H7 (cell line): ENCODE results near the gene ETF1. TPM values are rescaled to one million over a fixed set of nuclear protein-coding genes. Genes with fewer than 3 reads are reported as not detected.

ENCODE experiments used
- DNase-seq: peaks from one replicate; pipeline ENCODE4 v3.0.0; 2012
- H3K27me3 ChIP-seq: 2 replicates; pipeline ENCODE4 v1.6.0; 2011; ENCODE audit warnings: mild to moderate bottlenecking, low read length; ENCODE audit not compliant: control insufficient read depth, insufficient read depth
- H3K36me3 ChIP-seq: replicated peaks from 2 replicates; pipeline ENCODE4 v1.5.1; 2011; ENCODE audit warnings: low read length; ENCODE audit not compliant: control insufficient read depth, insufficient read depth
- H3K4me3 ChIP-seq: 2 replicates; pipeline ENCODE4 v1.5.1; 2011; ENCODE audit warnings: low read depth, mild to moderate bottlenecking, control low read depth, low read length, moderate library complexity; ENCODE audit not compliant: insufficient read depth
- total RNA-seq: library from RNA; depleted of rRNA; stranded (reverse); fragments of >200 nt; shearing (Covaris generic); gene quantifications from 2 replicates; pipeline ENCODE4 v1.2.3, GENCODE V29; 2014; rRNA removed

ETF1 gene
- total RNA-seq = 103 and 113 TPM in 2 replicates

DNA sequence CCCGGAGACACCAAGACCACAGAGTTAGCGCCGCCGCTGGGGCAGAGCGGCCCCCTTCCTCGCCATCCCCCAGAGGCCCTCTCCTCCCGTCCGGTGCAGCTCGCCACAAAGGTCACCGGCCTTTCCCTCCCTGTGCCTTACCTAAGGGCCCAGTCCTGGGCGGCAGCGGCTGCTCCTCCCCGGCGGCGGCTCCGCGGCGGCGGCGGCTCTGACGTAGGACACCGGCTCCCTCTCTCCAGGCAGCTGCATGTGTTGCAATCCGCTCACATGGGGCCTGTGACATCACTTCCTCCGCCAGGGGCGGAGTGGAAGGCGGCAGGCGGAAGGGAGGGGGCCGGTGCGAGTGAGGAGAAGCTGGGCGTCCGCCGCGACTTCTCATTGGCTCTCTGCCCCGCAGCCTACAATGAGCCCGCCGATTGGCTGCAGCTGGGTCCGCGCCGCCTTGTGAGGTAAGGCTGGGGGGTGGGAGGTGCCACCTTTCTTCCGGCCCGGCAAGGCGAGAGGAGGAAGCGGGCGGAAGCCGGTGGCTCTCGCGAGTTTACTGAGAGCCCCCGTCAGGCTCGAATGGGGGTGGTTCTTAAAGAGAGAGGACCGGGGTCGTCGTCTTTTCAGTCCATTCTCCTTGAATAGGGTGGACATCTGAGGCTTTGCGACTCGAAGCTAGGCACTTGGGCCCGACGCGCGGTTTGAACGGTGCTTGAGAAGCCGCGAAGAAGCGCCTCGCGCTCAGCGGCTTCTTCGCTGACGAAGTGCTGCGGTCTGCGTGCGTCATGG lies at the start of gene ETF1:
ETF1 (minus strand) TSS at position 281 of the 774 bp plus-strand sequence. CDS start 318 bp downstream, outside the sequence.
- Histone ChIP-seq H3K27me3 (no peaks in the 10 kb centered on the region), H3K4me3 (peak within 1 kb of the TSS; percentile 93), H3K36me3 (no peaks in the 10 kb centered on the region; the same call in 1 of the 2 replicates)
- peak; percentile 99 for DNase-seq

GRCh38 chr5:138588013-138588788 lies 45.2 kb upstream of the ETF1 start:
- DNase-seq = no peak
- H3K4me3 ChIP-seq = no peak overlapping the region
- H3K27me3 ChIP-seq = no peaks in the 10 kb centered on the region
- H3K36me3 ChIP-seq = no peaks in the 10 kb centered on the region

DNA sequence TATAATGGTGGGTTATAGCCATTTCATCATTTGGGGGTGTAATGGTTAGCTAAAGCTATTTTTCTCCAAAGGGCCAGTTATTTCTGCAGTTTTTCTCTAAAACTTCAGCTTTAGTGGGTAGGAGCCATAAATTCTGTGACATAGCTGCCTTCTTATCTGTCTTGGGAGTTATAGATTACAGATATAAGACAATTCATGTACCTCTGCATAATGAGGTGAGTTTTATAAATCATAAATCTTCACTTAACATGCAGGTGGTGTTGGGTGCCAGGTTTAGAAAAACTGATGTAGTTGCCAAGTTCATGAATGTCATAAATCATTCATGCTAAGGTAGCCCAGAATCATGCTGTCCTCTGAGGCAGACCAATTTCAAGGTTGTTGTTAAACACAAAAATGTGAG lies 42.1 kb upstream of the ETF1 start:
- DNase-seq = no peak
- no peaks in the 10 kb centered on the region for H3K36me3 ChIP-seq
- no peak overlapping the region for H3K4me3 ChIP-seq
- no peaks in the 10 kb centered on the region for H3K27me3 ChIP-seq

DNA sequence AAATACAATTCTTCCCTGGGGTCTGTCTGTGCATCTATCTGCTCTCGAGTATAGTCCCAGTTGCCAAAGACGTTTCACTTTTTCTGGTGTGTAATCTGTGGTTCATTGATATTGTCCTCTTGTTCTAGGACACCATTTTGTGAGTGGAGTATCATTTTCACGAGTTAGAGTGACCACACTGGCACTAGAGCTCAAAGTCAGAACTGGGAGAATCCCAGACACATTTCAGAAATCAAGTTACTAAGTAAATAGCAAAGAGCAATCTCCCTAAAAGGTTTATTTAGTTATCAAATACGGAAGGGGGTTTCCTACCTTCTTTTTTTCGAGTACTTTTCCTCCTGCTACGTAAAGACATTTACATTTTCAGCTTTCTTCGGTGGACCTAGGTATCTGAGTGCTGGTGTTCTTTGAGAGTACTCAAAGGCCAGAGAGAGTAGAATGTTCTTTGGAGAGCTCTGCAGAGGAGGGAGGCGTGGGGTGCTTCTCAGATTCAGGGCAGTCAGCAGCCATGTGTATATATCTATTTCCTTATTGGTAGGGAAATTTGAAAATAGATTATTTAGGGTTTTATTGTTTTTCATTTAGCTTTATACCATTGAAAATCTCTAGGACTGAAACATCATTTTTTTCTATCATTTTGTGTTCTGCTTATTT lies 41.1 kb upstream of the ETF1 start:
- DNase-seq = no peak
- Histone ChIP-seq H3K4me3 (no peak overlapping the region), H3K36me3 (no peaks in the 10 kb centered on the region), H3K27me3 (no peaks in the 10 kb centered on the region)

DNA sequence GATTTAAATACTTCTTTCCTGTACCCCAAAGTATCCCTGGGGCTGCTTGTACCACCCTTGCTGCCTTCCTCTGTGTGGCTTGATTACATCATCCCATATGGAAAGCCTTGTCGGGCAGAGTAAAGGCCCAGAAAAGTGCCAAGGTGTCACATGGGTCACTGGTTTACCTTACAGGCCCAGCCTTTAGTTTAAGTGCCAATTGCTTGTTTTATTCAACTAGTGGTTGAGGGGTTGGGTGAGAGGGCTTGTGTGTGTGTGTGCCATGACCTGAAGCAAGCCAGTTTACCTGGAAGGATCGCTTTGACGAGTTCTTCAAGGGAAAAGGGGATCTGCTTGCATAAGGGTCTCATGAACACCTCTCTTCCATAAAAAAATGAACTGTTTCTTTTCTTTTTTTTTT lies 39.9 kb upstream of the ETF1 start:
- Histone ChIP-seq H3K4me3 (no peak overlapping the region), H3K27me3 (no peaks in the 10 kb centered on the region), H3K36me3 (no peaks in the 10 kb centered on the region)
- no peak for DNase-seq

DNA sequence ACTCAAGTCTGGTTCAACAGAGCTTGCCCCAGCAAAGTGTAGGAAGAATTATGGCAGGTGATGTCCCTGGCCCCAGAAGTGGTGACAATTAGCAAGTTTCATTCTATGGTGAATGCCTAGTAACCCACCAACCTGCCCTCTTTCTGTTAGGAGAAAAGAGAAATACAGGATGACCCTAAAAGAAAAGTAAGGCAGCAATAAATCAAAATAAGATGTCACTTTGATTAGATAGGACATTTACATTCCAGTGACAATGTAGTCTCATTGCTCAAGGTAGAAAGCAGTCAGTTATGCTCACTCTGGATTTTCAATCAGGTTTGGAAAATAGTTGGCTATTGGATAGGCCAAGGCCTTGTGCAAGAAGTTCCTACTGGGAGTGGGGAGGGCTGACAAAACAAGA lies 37.7 kb upstream of the ETF1 start:
- H3K27me3 ChIP-seq = no peaks in the 10 kb centered on the region
- no peak overlapping the region for H3K4me3 ChIP-seq
- no peak for DNase-seq
- no peaks in the 10 kb centered on the region for H3K36me3 ChIP-seq

GRCh38 chr5:138580001-138580400 lies 37.0 kb upstream of the ETF1 start:
- H3K27me3 ChIP-seq = no peaks in the 10 kb centered on the region
- no peak overlapping the region for H3K4me3 ChIP-seq
- no peak for DNase-seq
- H3K36me3 ChIP-seq = no peaks in the 10 kb centered on the region

- Histone ChIP-seq H3K27me3 (no peaks in the 10 kb centered on the region), H3K36me3 (no peaks in the 10 kb centered on the region), H3K4me3 (no peak overlapping the region)
- no peak for DNase-seq
These were observed 36.5 kb upstream of the ETF1 start for GRCh38 chr5:138579517-138579863.

DNA sequence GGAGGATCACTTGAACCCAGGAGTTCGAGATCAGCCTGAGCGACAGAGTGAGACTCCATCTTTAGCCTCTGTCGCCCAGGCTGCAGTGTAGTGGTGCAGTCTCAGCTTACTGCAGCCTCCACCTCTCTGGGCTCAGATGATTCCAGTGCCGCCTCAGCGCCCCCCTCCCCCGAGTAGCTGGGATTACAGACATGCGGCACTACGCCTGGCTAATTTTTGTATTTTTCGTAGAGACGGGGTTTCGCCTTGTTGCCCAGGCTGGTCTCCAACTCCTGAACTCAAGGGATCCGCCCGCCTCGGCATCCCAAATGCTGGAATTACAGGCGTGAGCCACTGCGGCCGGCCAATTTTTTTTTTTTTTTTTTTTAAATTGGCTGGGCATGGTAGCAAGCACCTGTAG lies 34.4 kb upstream of the ETF1 start:
- Histone ChIP-seq H3K27me3 (no peaks in the 10 kb centered on the region), H3K4me3 (no peak overlapping the region), H3K36me3 (peaks cover 10% of the 10 kb centered on the region)
- no peak for DNase-seq

GRCh38 chr5:138575194-138576015 lies 32.4 kb upstream of the ETF1 start, which contains the start of gene HSPA9:
Gene HSPA9 (minus strand): TSS chr5:138575401. CDS start chr5:138575318, 83 bp downstream.
- Histone ChIP-seq H3K36me3 (peaks cover 29% of the 10 kb centered on the region), H3K27me3 (no peaks in the 10 kb centered on the region), H3K4me3 (peak within 1 kb of the TSS; percentile 96)
- peak; percentile 96 for DNase-seq

DNA sequence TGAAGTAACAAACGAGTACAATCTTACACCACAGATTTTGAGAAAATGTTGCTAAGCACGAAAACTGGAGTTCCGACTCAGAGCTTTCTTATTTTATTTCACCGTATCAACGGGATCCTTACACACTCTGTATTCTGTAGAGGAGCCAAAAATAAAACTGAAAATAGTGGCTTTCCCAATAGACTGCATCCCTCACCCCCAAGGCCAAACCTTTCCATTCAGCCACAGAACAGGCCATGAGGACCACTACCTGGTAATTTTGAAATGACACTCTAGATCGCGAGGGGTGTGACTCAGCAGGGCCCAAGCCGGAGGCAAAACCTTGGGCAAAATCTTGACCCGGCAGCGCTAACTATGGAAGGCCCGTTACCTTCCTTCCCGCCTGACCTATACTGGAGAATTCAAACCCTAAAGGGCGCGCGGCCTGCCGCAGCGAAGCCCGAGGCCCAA lies 31.7 kb upstream of the ETF1 start:
- Histone ChIP-seq H3K36me3 (peaks cover 35% of the 10 kb centered on the region), H3K4me3 (peak overlapping the region; percentile 96), H3K27me3 (no peaks in the 10 kb centered on the region)
- DNase-seq = no peak

DNA sequence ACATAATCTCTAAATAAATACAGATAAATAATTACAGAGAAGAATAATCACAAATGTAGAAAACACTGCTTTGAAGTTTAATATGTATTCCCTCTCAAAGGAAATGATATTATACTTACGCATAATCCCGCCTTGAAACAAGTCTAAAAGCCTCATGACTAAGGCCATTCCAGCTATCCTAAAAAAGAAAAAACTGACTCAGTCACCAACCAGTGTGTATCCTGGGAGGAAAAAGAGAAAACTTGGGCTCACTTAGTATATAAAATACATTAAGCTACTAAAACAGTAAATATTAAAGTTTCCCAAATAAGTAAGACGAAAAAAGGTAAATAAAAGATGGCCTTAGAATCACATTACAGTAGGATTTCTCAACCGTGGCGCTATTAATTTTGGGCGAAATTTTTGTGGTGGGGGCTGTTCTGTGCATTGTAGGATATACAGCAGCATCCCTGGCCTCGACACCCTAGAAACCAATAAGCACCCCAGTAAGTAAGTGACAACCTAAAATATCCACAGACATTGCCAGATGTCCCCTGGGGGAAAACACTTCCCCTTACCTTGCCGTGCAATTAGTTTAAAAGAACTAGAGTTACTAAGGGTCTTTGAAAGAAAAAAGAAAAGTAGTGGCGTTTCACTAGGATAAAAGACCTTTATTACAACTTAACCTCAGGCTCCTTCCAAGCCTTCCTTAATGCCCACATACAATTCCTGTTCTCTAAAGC lies 31.1 kb upstream of the ETF1 start:
- peaks cover 39% of the 10 kb centered on the region for H3K36me3 ChIP-seq

GRCh38 chr5:138573223-138573622 lies 30.2 kb upstream of the ETF1 start:
- H3K36me3 ChIP-seq = peaks cover 42% of the 10 kb centered on the region

More for the DNA sequence above, 31.1 kb upstream of the ETF1 start:
- DNase-seq = no peak
- Histone ChIP-seq H3K27me3 (no peaks in the 10 kb centered on the region), H3K4me3 (peak overlapping the region; percentile 96)

More at GRCh38 chr5:138573223-138573622, 30.2 kb upstream of the ETF1 start:
- H3K27me3 ChIP-seq = no peaks in the 10 kb centered on the region
- DNase-seq = no peak
- no peak overlapping the region for H3K4me3 ChIP-seq
